ENCODE measurements around the gene WFDC2.

Gene WFDC2

GRCh38 chr20:45508068-45508886 is 38.7 kb downstream of the WFDC2 start:
- ChIA-PET CTCF (no interaction called here), POLR2A (no interaction called here)
- H3K9me3 ChIP-seq (ENCODE audit: control insufficient read depth, insufficient read depth, low read depth, low read length): no peaks in the 10 kb centered on the region

DNA sequence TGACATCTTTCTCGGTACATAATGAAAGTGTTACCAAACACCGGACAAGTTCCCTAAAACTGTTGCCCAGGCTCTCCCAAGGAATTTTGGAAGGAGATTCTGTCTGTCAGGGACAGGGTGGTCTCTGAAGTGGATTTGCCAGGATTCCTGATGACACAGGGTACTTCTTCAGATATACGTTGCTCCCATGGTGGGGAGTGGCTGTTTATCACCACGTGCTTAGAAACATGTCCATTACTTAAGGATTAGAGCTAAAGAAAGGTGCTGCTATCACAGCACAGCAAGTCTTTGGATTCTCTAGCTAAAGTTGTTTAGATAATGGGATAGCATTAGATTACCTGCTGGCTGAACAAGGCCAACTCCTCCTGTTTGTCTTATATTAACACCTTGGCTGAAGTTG is 39.5 kb downstream of the WFDC2 start:
- ChIA-PET POLR2A (no interaction called here), CTCF (no interaction called here)
- Histone ChIP-seq H3K4me1 (ENCODE audit: control insufficient read depth, insufficient read depth, low read length) (no peaks in the 10 kb centered on the region), H3K4me3 (ENCODE audit: low read depth, low read length) (no peak overlapping the region), H3K9me3 (ENCODE audit: control insufficient read depth, insufficient read depth, low read depth, low read length) (no peaks in the 10 kb centered on the region), H3K27ac (ENCODE audit: extremely low read depth, low read depth, low read length) (no peak overlapping the region), H3K36me3 (ENCODE audit: control insufficient read depth in 2 of 2, insufficient read depth in 1 of 2, low read length in 2 of 2) (no peaks in the 10 kb centered on the region)
- TF ChIP-seq ZFP69B (tag by site-specific recombination; IDR thresholded peaks at IDR 0.05) (no peak), BCL11A (tag by site-specific recombination; IDR thresholded peaks at IDR 0.05; ENCODE audit: low read depth) (no peak), ZNF391 (tag by site-specific recombination; IDR thresholded peaks at IDR 0.05; ENCODE audit: borderline replicate concordance, low read depth) (no peak), ZNF76 (tag by site-specific recombination; IDR thresholded peaks at IDR 0.05; ENCODE audit: borderline replicate concordance, low read depth) (no peak), ZNF398 (tag by site-specific recombination; IDR thresholded peaks at IDR 0.05) (no peak), ZSCAN16 (tag by site-specific recombination; IDR thresholded peaks at IDR 0.05) (no peak), ZSCAN23 (tag by site-specific recombination; IDR thresholded peaks at IDR 0.05) (no peak), ZNF664 (tag by site-specific recombination; IDR thresholded peaks at IDR 0.05) (no peak)
- TF ChIP-seq, protein P1, sequence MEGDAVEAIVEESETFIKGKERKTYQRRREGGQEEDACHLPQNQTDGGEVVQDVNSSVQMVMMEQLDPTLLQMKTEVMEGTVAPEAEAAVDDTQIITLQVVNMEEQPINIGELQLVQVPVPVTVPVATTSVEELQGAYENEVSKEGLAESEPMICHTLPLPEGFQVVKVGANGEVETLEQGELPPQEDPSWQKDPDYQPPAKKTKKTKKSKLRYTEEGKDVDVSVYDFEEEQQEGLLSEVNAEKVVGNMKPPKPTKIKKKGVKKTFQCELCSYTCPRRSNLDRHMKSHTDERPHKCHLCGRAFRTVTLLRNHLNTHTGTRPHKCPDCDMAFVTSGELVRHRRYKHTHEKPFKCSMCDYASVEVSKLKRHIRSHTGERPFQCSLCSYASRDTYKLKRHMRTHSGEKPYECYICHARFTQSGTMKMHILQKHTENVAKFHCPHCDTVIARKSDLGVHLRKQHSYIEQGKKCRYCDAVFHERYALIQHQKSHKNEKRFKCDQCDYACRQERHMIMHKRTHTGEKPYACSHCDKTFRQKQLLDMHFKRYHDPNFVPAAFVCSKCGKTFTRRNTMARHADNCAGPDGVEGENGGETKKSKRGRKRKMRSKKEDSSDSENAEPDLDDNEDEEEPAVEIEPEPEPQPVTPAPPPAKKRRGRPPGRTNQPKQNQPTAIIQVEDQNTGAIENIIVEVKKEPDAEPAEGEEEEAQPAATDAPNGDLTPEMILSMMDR (tag by site-specific recombination; IDR thresholded peaks at IDR 0.05): no peak

More at GRCh38 chr20:45508068-45508886, 38.7 kb downstream of the WFDC2 start:
- Histone ChIP-seq H3K36me3 (ENCODE audit: control insufficient read depth in 2 of 2, insufficient read depth in 1 of 2, low read length in 2 of 2) (no peaks in the 10 kb centered on the region), H3K4me1 (ENCODE audit: control insufficient read depth, insufficient read depth, low read length) (no peaks in the 10 kb centered on the region), H3K27ac (ENCODE audit: extremely low read depth, low read depth, low read length) (no peak overlapping the region), H3K4me3 (ENCODE audit: low read depth, low read length) (no peak overlapping the region)
- TF ChIP-seq ZNF146 (tag by site-specific recombination; IDR thresholded peaks at IDR 0.05) (no peak), ZNF544 (tag by site-specific recombination; IDR thresholded peaks at IDR 0.05) (no peak), ZNF132 (tag by site-specific recombination; IDR thresholded peaks at IDR 0.05; ENCODE audit: borderline replicate concordance) (no peak), ELK4 (IDR thresholded peaks at IDR 0.05; ENCODE audit: borderline replicate concordance, low read depth, low read length) (no peak), ZNF660 (tag by site-specific recombination; IDR thresholded peaks at IDR 0.05) (no peak), IKZF3 (tag by site-specific recombination; IDR thresholded peaks at IDR 0.05) (no peak), ZFHX2 (tag by site-specific recombination; conservative IDR thresholded peaks at IDR 0.05) (no peak), ZNF624 (tag by site-specific recombination; IDR thresholded peaks at IDR 0.05) (no peak), ZNF341 (tag by site-specific recombination; IDR thresholded peaks at IDR 0.05; ENCODE audit: low read depth) (no peak), KLF8 (tag by site-specific recombination; IDR thresholded peaks at IDR 0.05) (no peak), KLF10 (tag by site-specific recombination; IDR thresholded peaks at IDR 0.05) (no peak), YY2 (tag by site-specific recombination; IDR thresholded peaks at IDR 0.05) (no peak), ZNF555 (tag by site-specific recombination; conservative IDR thresholded peaks at IDR 0.05) (no peak), ZNF596 (tag by site-specific recombination; IDR thresholded peaks at IDR 0.05) (no peak), ZNF645 (tag by site-specific recombination; IDR thresholded peaks at IDR 0.05) (no peak)
- TF ChIP-seq, protein P2, sequence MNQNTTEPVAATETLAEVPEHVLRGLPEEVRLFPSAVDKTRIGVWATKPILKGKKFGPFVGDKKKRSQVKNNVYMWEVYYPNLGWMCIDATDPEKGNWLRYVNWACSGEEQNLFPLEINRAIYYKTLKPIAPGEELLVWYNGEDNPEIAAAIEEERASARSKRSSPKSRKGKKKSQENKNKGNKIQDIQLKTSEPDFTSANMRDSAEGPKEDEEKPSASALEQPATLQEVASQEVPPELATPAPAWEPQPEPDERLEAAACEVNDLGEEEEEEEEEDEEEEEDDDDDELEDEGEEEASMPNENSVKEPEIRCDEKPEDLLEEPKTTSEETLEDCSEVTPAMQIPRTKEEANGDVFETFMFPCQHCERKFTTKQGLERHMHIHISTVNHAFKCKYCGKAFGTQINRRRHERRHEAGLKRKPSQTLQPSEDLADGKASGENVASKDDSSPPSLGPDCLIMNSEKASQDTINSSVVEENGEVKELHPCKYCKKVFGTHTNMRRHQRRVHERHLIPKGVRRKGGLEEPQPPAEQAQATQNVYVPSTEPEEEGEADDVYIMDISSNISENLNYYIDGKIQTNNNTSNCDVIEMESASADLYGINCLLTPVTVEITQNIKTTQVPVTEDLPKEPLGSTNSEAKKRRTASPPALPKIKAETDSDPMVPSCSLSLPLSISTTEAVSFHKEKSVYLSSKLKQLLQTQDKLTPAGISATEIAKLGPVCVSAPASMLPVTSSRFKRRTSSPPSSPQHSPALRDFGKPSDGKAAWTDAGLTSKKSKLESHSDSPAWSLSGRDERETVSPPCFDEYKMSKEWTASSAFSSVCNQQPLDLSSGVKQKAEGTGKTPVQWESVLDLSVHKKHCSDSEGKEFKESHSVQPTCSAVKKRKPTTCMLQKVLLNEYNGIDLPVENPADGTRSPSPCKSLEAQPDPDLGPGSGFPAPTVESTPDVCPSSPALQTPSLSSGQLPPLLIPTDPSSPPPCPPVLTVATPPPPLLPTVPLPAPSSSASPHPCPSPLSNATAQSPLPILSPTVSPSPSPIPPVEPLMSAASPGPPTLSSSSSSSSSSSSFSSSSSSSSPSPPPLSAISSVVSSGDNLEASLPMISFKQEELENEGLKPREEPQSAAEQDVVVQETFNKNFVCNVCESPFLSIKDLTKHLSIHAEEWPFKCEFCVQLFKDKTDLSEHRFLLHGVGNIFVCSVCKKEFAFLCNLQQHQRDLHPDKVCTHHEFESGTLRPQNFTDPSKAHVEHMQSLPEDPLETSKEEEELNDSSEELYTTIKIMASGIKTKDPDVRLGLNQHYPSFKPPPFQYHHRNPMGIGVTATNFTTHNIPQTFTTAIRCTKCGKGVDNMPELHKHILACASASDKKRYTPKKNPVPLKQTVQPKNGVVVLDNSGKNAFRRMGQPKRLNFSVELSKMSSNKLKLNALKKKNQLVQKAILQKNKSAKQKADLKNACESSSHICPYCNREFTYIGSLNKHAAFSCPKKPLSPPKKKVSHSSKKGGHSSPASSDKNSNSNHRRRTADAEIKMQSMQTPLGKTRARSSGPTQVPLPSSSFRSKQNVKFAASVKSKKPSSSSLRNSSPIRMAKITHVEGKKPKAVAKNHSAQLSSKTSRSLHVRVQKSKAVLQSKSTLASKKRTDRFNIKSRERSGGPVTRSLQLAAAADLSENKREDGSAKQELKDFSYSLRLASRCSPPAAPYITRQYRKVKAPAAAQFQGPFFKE (tag by site-specific recombination; IDR thresholded peaks at IDR 0.05; ENCODE audit: borderline replicate concordance): no peak
